HL-60 (cell line): Measurements from ENCODE around the gene POLR3A.

ENCODE experiments used
- CTCF ChIP-seq: IDR thresholded peaks from one replicate; pipeline ENCODE4 v1.5.1; 2011; ENCODE audit warnings: low read length, control low read depth, inconsistent platforms; ENCODE audit not compliant: insufficient read depth
- POLR2AphosphoS5 ChIP-seq: IDR thresholded peaks from 2 replicates; pipeline ENCODE4 v1.6.1; 2012; ENCODE audit warnings: low read depth
- REST ChIP-seq: IDR thresholded peaks from 2 replicates; pipeline ENCODE4 v1.6.1; 2012; ENCODE audit warnings: low read depth; ENCODE audit not compliant: insufficient replicate concordance

DNA sequence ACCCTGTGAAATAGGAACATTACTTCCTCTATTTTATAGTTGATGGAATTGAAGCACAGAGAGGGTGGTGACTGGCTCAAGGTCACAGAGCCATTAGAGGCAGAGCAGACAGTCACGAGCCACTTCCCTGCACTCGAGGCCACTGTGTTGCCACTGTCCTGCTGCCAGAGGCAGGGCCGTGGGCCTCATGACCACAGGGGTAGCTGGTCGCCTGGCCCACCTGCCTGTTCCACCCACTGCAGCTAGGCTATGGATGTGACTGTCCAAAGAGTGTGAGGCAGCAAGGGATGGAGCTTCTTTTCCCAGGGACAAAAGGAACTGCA is 42.5 kb upstream of the POLR3A start:
- TF ChIP-seq CTCF = no peak
- no peak for TF ChIP-seq POLR2AphosphoS5
- TF ChIP-seq REST = no peak
